ENCODE results near the gene CDC42. TPM values are rescaled to one million over a fixed set of nuclear protein-coding genes. Genes with fewer than 3 reads are reported as not detected.

The CDC42 gene
- total and polyA plus RNA-seq, 2 of the 4 experiments (the other 2 are of a cell fraction), result 162 to 609 TPM

GRCh38 chr1:22118291-22118992 lies 65.9 kb downstream of the CDC42 start:
- Histone ChIP-seq H3K18ac (ENCODE audit: low read depth, low read length) (no peak overlapping the region), H3K23ac (ENCODE audit: low read depth, low read length) (no peak overlapping the region), H2BK5ac (ENCODE audit: low read depth, low read length, poor library complexity, severe bottlenecking) (no peak overlapping the region), H3K36me3 (ENCODE audit: control insufficient read depth, insufficient read depth, low read length) (peaks cover 30% of the 10 kb centered on the region), H3K79me1 (ENCODE audit: low read depth in 1 of 2, low read length in 2 of 2) (peaks cover 27 to 90% of the 10 kb centered on the region in 2 experiments), H2BK20ac (ENCODE audit: low read depth, low read length) (no peak overlapping the region), H3K9ac (ENCODE audit: low read depth, low read length) (no peak overlapping the region), H4K91ac (ENCODE audit: insufficient read depth, low read depth, low read length) (no peak overlapping the region), H3K14ac (replicated peaks; ENCODE audit: low read depth, low read length) (no peak overlapping the region), H3K9me1 (ENCODE audit: insufficient read depth, low read length) (peaks cover 39% of the 10 kb centered on the region), H3K4me2 (ENCODE audit: low read depth, low read length) (no peak overlapping the region), H3K27me3 (ENCODE audit: control insufficient read depth, insufficient read depth, low read length) (no peaks in the 10 kb centered on the region), H2AFZ (replicated peaks; ENCODE audit: low read length, poor library complexity) (no peak overlapping the region), H3K9me3 (ENCODE audit: control insufficient read depth, insufficient read depth, low read length) (no peaks in the 10 kb centered on the region), H3K4me1 (ENCODE audit: control insufficient read depth, insufficient read depth, low read length) (peaks cover 20% of the 10 kb centered on the region), H4K8ac (ENCODE audit: low read depth in 2 of 2, low read length in 2 of 2) (no peak overlapping the region), H2BK15ac (ENCODE audit: low read depth, low read length) (no peak overlapping the region), H4K5ac (ENCODE audit: low read depth, low read length) (no peak overlapping the region), H4K20me1 (ENCODE audit: insufficient read depth, low read length) (peaks cover 82% of the 10 kb centered on the region), H3K56ac (ENCODE audit: extremely low read depth, insufficient read depth, low read length) (no peak overlapping the region), H3K4ac (ENCODE audit: low read depth, low read length) (no peak overlapping the region), H2AK5ac (ENCODE audit: low read depth, low read length) (no peak overlapping the region), H2BK120ac (ENCODE audit: low read depth, low read length) (no peak overlapping the region), H3K4me3 (ENCODE audit: insufficient read depth, low read depth, low read length) (no peak overlapping the region), H2AK9ac (replicated peaks; ENCODE audit: low read depth, low read length, poor library complexity) (no peak overlapping the region), H3K27ac (ENCODE audit: insufficient read depth, low read length) (no peak overlapping the region)
- ChIA-PET POLR2A (ENCODE audit: unreplicated experiment) (no interaction called here), CTCF (no interaction called here)
- intact Hi-C loops (cut with micrococcal nuclease), result no loop called here
- TF ChIP-seq ELK1 (IDR thresholded peaks at IDR 0.05; ENCODE audit: borderline replicate concordance, low read depth, low read length) (no peak), SMC3 (IDR thresholded peaks at IDR 0.05; ENCODE audit: low read depth, low read length) (no peak), USF2 (IDR thresholded peaks at IDR 0.05; ENCODE audit: low read depth, low read length) (no peak)
- WGBS, 2 experiments (ENCODE audit: extremely low coverage in 2 of 2, insufficient read length in 1 of 2), result 88% methylated on average over 1 of the region's 8 CpGs; no CpG with 5 or more reads in 1 of the 2 experiments
- ATAC-seq (ENCODE audit: low read depth) (no peak), DNase-seq (no peak)
- dilution Hi-C loops (cut with HindIII; ENCODE audit: low sequenced_read_pairs, unreplicated experiment), result no loop called here
- in situ Hi-C loops (cut with MboI; ENCODE audit: low sequenced_read_pairs), result loop anchor here (10.0 kb wide), 1 partner anchor 156 kb away; no protein-coding TSS in a partner anchor
- BruUV-seq (replicated peaks), result no TSS peak

All from IMR-90 (cell line).